Activated CD4-positive, alpha-beta T cell treated with anti-CD3 and anti-CD28 coated beads, Interleukin-2, amount 50 U/mL, for 24 hours (primary cell): ENCODE results near the gene ZBTB2.
"Not testable (repeated sequence)": the region's sequence is repeated elsewhere in the genome, so short reads cannot be mapped to it uniquely, and the experiment has no call there.

Experiments used
- DNase-seq, 2 donors: peaks; one replicate each; pipeline ENCODE4 v3.0.0-alpha.2; 2020; ENCODE audit warnings: low read depth in 1 of 2, low spot score in 1 of 2

The ZBTB2 gene

DNA sequence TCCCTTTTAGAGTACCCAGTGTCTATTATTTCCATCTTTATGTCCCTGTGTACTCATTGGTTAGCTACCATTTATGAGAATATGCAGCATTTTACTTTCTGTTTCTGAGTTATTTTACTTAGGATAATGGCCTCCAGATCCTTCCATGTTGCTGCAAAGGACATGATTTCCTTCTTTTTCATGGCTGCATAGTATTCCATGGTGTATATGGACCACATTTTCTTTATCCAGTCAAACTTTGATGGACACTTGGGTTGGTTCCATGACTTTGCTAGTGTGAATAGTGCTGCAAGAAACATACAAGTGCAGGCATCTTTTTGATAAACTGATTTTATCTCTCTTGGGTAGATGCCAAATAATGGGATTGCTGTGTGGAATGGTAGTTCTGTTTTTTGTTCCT, 55.4 kb downstream of the ZBTB2 start:
- no peak for DNase-seq

DNA sequence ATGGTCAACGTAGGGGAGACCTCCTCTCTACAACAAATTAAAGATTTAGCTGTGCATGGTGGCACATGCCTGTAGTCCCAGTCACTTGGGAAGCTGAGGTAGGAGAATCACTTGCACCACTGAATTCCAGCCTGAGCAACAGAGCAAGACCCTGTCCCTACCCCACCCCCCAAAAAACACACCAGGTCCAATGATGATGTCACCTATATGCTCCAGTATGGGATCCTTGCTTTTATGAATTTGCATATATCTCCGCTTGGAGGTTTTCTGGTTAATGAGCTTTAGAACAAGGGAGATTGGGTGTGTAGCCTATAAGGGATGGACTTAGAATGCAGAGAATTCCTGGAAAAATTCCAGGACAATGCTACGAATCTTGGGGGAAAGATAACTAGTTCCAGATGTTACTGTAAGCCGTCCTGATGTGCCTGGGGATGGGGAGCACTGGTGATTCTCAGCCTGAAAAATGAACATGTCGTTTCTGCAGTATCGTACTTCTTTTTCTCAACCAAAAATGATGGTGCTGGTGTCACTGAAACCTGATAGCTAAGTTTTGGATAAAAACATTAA, 61.1 kb downstream of the ZBTB2 start:
- DNase-seq = no peak

DNA sequence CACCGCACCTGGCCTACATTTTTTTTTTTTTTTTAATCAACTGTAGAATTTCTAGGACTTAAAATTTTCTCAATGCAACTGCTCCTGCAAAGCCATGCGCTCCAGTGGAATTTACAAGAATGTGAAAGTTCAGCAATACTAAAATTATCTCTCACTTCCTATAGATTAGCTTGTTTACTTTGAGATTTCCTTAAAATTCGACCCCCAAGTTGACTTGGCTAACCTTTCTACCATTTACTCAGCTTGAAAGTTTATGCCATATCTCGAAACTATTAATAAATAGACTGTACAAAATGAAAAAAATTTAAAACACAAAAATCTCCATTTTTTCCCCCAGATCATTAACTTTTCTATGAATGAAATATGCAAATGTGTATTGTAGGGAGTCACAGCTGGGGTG, 64.3 kb downstream of the ZBTB2 start:
- DNase-seq = no peak

DNA sequence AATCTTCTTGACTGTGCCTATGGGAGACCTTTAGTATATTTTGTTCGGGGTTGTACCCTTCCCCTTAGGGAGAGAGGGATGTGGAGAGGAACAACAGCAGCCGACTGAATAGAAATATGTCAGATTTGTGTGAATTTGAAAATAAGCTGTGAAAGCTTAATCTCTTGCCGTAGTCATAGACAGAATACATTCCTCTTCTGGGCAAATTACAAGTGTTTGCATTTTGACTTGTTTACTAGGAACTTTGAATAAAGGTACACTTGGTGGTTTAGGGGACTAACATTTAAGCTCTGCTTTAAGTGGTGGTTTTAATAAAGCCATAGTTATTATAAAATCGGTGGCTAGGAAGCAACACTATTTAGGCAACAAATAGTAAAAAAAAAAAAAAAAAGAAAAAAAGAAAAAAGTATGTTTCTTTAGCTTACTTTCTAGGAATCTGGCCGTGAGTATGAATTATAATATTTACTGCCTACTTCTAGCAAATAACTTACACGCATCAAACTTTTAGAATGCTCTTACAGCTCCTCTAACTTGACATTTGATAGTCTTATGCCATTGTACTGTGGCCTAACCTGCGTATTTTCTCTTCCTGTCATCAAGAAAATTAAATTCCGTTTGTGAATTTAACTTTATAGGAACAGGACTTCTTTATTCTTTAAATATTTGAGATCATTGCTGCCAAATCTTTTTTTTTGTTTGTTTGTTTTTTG, 65.1 kb downstream of the ZBTB2 start:
- no peak for DNase-seq

DNA sequence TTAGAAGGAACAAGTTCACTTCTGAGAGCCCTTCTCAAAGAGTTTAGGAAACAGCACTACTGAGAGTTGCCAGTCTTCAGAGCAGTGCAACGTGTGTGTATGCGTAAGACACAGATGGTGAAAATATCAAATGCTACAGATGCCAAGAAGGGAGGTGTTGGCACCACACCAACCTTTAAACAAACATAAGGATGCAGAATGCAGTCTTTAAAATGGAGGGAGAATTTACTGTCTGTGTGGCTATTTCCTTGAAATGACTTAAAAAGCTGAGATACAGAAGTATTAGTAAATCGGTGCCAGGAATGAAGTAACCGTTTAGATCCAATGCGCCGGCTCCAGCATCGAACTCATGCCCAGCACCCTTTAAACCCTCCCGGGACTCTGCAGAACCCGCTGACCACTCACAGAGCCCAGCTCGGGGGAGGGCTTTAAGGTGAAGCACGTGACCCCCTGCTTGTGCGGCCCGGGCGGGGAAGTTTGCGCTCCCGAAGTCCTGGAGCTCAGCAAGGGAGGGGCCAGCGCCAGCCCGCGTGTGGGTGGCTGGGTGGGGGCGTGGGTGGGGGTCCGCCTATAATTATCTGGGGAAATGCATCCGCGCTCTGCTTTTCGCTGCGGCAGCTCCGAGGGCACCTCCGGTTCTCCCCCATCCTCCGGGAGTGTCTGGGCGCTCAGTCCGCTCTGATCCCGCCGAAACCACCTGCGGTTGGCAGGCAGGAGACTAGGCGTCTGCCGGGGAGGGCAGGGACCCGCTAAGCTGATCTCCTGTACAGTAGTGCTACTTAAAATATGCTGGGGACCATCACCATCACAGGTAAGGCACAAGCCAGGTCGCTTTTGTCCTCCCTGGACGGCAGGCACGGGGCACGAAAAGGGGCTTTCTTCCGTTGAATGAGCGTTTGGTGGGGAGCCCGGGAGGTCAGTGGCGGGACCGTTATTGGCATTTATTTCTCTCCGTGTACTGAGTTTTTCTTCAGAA, 66.0 kb downstream of the ZBTB2 start:
- no peak for DNase-seq

DNA sequence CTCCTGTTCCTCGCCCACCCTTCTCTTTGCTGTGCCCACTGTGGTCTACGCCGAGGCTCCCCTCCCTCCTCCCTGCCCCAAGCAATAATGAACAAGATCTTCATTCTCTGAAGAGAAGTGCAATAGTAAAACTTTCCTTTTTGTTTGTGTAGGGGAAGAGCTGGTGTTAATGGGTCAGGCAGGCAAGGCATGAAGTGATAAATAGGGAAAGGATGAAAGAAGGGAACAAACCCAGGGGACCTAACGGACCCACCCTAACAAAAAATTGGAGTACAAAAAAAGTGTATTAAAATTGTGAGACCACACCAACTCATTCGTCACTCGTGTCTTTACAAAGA, 66.9 kb downstream of the ZBTB2 start:
- no peak for DNase-seq

DNA sequence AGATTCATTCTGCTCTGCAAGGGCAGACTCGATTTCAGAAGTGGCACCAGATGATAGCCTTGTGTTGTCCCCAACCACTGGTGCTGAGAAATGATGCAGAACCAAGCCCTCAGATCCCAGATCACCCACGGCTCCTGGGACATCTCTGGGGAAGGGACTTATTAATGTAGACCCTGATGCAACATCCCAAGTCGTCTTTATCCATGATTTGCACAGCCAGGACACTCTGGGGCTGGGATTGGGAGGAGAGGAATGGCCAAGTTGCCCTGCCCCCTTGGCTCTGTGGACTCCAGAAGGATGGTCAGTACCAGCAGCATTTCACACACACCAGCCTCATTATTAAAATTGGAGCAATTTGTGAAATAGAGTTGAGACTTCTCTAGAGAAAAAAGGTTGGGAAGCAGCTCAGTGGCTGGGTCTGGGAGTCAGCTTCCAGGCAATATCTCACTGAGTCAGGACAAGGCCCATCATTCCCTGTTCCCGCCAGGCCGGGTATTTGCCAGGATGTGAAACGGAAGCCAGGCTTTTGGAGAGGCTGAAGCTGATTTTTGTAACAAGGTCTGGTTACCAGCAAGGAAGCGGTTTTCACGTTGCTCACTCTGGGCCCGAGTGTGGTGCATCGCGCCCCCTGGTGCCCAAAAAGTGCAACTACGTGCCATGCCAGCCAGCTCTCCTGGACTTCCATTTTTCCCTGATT, 67.4 kb downstream of the ZBTB2 start:
- DNase-seq = peak; percentile 50 to 58

DNA sequence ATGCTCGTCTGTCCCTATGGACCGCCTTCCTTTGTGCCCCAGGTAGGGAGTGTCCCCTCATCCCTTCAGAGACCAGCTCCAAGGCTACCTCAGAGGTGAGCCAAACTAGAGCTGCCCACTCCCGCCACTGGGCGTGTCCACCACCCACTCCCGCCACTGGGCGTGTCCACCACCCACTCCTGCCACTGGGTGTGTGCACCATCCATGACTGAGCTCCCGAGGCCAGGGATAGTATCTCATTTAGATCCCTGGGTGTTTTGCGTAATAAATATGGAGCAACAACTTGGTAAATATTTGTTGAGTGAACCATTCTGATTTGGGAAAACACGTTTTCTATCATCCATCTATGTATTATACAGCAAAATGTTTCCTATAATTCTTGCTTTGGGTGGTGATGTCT, 68.8 kb downstream of the ZBTB2 start:
- no peak for DNase-seq

DNA sequence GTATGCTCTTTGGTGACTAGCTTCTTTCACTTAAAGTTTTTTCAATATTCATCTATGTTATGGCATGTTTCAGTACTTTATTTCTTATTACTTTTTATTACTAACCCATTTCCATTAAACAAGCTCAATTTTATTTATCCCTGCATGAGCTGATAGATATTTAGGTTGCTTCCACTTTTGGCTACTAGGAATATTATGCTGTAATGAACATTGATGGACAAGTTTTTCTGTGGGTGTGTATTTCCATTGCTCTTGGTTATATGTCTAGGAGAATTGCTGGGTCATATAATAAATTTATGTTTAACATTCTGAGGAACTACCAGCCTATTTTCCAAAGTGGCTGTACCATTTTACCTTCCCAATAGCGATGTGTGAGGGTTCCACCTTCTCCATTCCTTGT, 69.9 kb downstream of the ZBTB2 start:
- no peak for DNase-seq

DNA sequence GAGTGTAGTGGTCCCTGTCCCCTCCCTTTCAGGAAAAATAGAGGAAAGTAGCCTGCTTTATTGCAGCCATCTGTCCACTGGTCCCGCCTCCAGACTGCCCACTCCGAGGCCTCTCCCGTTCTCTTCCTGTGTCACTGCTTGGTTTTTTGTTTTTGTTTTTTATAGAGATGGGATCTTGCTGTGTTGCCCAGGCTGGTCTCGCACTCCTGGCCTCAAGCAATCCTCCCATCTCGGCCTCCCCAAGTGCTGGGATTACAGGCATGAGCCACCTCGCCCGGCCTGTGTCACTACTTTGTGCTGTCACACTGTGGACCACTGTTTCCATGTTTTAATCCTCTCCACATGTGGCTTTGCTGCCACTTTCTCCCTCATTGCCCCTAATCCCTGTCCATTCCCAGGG, 71.2 kb downstream of the ZBTB2 start:
- DNase-seq = no peak

DNA sequence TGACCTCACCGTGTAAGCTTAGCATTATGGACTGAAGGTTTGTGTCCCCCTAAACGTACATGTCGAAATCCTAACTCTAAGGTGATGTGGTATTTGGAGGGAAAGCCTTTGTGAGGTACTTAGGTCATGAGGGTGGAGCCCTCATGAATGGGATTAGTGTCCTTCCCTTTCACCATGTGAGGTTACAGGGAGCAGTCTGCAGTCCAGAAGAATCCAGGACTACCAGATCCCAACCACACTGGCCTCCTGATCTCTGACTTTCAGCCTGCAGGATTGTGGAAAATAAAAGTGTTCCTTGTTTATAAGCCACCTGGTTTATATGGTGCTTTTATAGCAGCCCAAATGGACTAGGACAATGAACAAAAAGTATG, 73.4 kb downstream of the ZBTB2 start:
- no peak for DNase-seq

DNA sequence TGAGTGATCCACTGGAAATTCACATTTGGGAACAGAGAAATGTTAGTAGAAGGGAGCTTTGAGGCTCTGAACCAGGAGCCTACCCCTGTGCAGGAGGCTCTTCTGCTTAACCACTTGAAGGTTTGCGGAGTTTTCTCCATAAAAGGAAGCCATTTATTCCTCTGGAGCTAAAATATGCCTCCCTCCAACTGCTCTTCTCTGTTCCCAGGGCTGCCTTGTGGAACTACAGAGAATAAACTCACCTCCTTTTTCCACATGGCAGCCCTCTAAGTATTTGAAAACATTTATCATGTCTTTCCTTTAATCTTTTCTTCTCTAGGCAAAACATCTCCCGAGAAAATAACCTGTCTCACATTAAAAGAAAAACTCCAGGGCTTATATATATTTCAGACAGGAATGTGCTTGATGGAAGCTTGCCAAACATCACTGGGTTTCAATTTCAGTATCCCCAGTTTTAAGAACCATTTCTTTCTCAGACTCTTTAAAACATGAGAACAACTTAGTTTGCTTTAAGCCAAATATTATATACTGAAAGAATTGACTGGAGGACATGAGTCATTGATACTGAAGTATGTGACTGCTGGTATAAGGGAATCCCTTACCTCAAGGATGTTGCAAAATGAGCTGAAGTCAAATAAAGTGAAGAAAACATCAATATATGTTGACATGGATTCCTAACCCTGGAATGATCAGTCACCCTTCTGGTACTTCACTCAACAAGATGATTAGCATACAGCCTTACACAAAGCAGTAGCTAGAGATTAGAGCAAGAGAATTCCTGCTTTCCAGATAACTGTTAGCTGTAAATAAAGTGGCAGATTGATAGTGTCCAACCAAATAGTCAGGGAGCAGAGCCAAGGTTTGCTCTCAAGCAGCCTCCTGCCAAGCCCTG, 74.0 kb downstream of the ZBTB2 start:
- DNase-seq = no peak

DNA sequence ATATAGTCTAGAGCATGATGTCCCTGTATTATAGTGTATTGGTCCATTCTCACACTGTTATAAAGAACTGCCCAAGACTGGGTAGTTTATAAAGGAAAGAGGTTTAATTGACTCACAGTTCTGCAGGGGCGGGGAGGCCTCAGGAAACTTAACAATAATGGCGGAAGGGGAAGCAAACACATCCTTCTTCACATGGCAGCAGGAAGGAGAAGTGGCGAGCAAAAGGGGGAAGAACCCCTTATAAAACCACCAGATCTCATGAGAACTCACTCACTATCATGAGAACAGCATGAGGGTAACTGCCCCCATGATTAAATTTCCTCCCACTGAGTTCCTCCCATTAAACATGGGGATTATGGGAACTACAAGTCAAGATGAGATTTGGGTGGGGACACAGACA, 75.7 kb downstream of the ZBTB2 start:
- DNase-seq = not testable (repeated sequence)
